IMR-90 (cell line): ENCODE measurements around the gene LRRC7. TPM values are rescaled to one million over a fixed set of nuclear protein-coding genes. Genes with fewer than 3 reads are reported as not detected.

Experiments
- ATAC-seq: fragments of 200-7000 bp; cut with Tn5 transposase; 2 replicates; pipeline ENCODE4 v1.9.1; 2020; ENCODE audit warnings: low read depth, mild to moderate bottlenecking, moderate library complexity
- BruUV-seq: library from RNA; stranded (reverse); fragments of 400-500 nt; replicated peaks from 2 replicates; lab custom pipeline; 2021; lab: Mats Ljungman, UMichigan
- CTCF ChIA-PET: fragments of 300-600 bp; formaldehyde crosslinking; extraction: SDS; loops from one replicate; lab custom pipeline; 2021; ENCODE audit warnings: antibody characterized with exemption; lab: Yijun Ruan, JAX
- POLR2A ChIA-PET: fragments of 300-600 bp; sonication (Branson Sonifier 250); formaldehyde crosslinking; loops from one replicate; lab custom pipeline; 2022; ENCODE audit warnings: antibody characterized with exemption; ENCODE audit not compliant: unreplicated experiment; lab: Charles Lee
- DNase-seq: peaks from one replicate; pipeline ENCODE4 v3.0.0; 2013
- H2AFZ ChIP-seq: replicated peaks from 2 replicates; pipeline ENCODE3; 2013; ENCODE audit warnings: low read length, mild to moderate bottlenecking; ENCODE audit not compliant: poor library complexity
- H2AK5ac ChIP-seq: 2 replicates; pipeline ENCODE4 v1.6.1; 2013; ENCODE audit warnings: low read depth, low read length, inconsistent platforms
- H2AK9ac ChIP-seq: replicated peaks from 2 replicates; pipeline ENCODE3; 2013; ENCODE audit warnings: mild to moderate bottlenecking, low read depth, low read length, moderate library complexity; ENCODE audit not compliant: poor library complexity
- H2BK120ac ChIP-seq: 2 replicates; pipeline ENCODE4 v1.6.1; 2013; ENCODE audit warnings: low read depth, low read length, inconsistent platforms
- H2BK15ac ChIP-seq: 3 replicates; pipeline ENCODE4 v1.6.1; 2013; ENCODE audit warnings: low read depth, low read length, inconsistent platforms
- H2BK20ac ChIP-seq: 2 replicates; pipeline ENCODE4 v1.6.1; 2013; ENCODE audit warnings: low read depth, mild to moderate bottlenecking, inconsistent platforms, low read length, moderate library complexity
- H2BK5ac ChIP-seq: 2 replicates; pipeline ENCODE4 v1.6.1; 2013; ENCODE audit warnings: mild to moderate bottlenecking, low read depth, low read length, inconsistent platforms; ENCODE audit not compliant: poor library complexity, severe bottlenecking
- H3K14ac ChIP-seq: replicated peaks from 2 replicates; pipeline ENCODE4 v1.6.1; 2013; ENCODE audit warnings: low read depth, low read length, inconsistent platforms
- H3K18ac ChIP-seq: 2 replicates; pipeline ENCODE4 v1.6.1; 2013; ENCODE audit warnings: low read depth, low read length, control low read depth
- H3K23ac ChIP-seq: 2 replicates; pipeline ENCODE4 v1.6.1; 2013; ENCODE audit warnings: low read depth, low read length, inconsistent platforms
- H3K27ac ChIP-seq: 2 replicates; pipeline ENCODE4 v1.5.1; 2013; ENCODE audit warnings: mild to moderate bottlenecking, control low read depth, low read length; ENCODE audit not compliant: insufficient read depth
- H3K27me3 ChIP-seq: 2 replicates; pipeline ENCODE4 v1.6.1; 2013; ENCODE audit warnings: low read length; ENCODE audit not compliant: control insufficient read depth, insufficient read depth
- H3K36me3 ChIP-seq: 2 replicates; pipeline ENCODE4 v1.6.1; 2013; ENCODE audit warnings: low read length, mixed read lengths; ENCODE audit not compliant: control insufficient read depth, insufficient read depth
- H3K4ac ChIP-seq: 2 replicates; pipeline ENCODE4 v1.6.1; 2013; ENCODE audit warnings: low read depth, low read length, inconsistent platforms
- H3K4me1 ChIP-seq: 2 replicates; pipeline ENCODE4 v1.6.1; 2013; ENCODE audit warnings: low read length, mixed read lengths; ENCODE audit not compliant: control insufficient read depth, insufficient read depth
- H3K4me2 ChIP-seq: 2 replicates; pipeline ENCODE4 v1.6.1; 2013; ENCODE audit warnings: low read depth, mild to moderate bottlenecking, control low read depth, low read length, moderate library complexity
- H3K4me3 ChIP-seq: 2 replicates; pipeline ENCODE4 v1.5.1; 2013; ENCODE audit warnings: low read depth, mild to moderate bottlenecking, control low read depth, low read length, moderate library complexity; ENCODE audit not compliant: insufficient read depth
- H3K56ac ChIP-seq: 2 replicates; pipeline ENCODE4 v1.6.1; 2013; ENCODE audit warnings: low read length, inconsistent platforms; ENCODE audit not compliant: insufficient read depth; ENCODE audit errors: extremely low read depth
- H3K79me1 ChIP-seq, 2 experiments: 2 replicates each; pipeline ENCODE4 v1.6.1; 2013; ENCODE audit warnings: low read length in 2 of 2, inconsistent platforms in 1 of 2, low read depth in 1 of 2
- H3K9ac ChIP-seq: 2 replicates; pipeline ENCODE4 v1.6.1; 2013; ENCODE audit warnings: low read depth, low read length, control low read depth
- H3K9me1 ChIP-seq: 2 replicates; pipeline ENCODE4 v1.6.1; 2013; ENCODE audit warnings: low read length, inconsistent platforms; ENCODE audit not compliant: insufficient read depth
- H3K9me3 ChIP-seq: 2 replicates; pipeline ENCODE4 v1.6.1; 2013; ENCODE audit warnings: low read length; ENCODE audit not compliant: control insufficient read depth, insufficient read depth
- H4K20me1 ChIP-seq: 2 replicates; pipeline ENCODE4 v1.6.1; 2013; ENCODE audit warnings: low read length, inconsistent platforms; ENCODE audit not compliant: insufficient read depth
- H4K5ac ChIP-seq: 2 replicates; pipeline ENCODE4 v1.6.1; 2013; ENCODE audit warnings: mild to moderate bottlenecking, low read depth, low read length, control low read depth
- H4K8ac ChIP-seq, 2 experiments: 2 replicates each; pipeline ENCODE4 v1.6.1; 2013; ENCODE audit warnings: low read depth in 2 of 2, low read length in 2 of 2, control low read depth in 1 of 2, inconsistent platforms in 1 of 2
- H4K91ac ChIP-seq: 2 replicates; pipeline ENCODE4 v1.6.1; 2013; ENCODE audit warnings: low read depth, low read length, inconsistent platforms; ENCODE audit not compliant: insufficient read depth
- BHLHE40 ChIP-seq: fragments of 150-350 bp; IDR thresholded peaks from 2 replicates; pipeline ENCODE4 v1.6.1; 2016; ENCODE audit warnings: mild to moderate bottlenecking, low read depth, low read length
- CEBPB ChIP-seq: IDR thresholded peaks from 2 replicates; pipeline ENCODE4 v1.6.1; 2012; ENCODE audit warnings: low read depth, low read length, improper control_type of control experiment
- CHD1 ChIP-seq: IDR thresholded peaks from 2 replicates; pipeline ENCODE4 v1.6.1; 2012; ENCODE audit warnings: low read depth, low read length, improper control_type of control experiment
- FOS ChIP-seq: fragments of 150-350 bp; IDR thresholded peaks from 2 replicates; pipeline ENCODE4 v1.6.1; 2016; ENCODE audit warnings: low read depth, low read length
- MAFK ChIP-seq: IDR thresholded peaks from 2 replicates; pipeline ENCODE4 v1.6.1; 2012; ENCODE audit warnings: low read depth, low read length, improper control_type of control experiment
- MAZ ChIP-seq: IDR thresholded peaks from 2 replicates; pipeline ENCODE4 v1.6.1; 2012; ENCODE audit warnings: low read depth, mild to moderate bottlenecking, low read length, improper control_type of control experiment, moderate library complexity, borderline replicate concordance
- MXI1 ChIP-seq: IDR thresholded peaks from 2 replicates; pipeline ENCODE4 v1.6.1; 2012; ENCODE audit warnings: low read depth, mild to moderate bottlenecking, low read length, moderate library complexity, borderline replicate concordance
- NFE2L2 ChIP-seq: fragments of 150-350 bp; IDR thresholded peaks from 2 replicates; pipeline ENCODE4 v1.6.1; 2016; ENCODE audit warnings: low read depth, mild to moderate bottlenecking, low read length
- POLR2A ChIP-seq: IDR thresholded peaks from 2 replicates; pipeline ENCODE4 v1.6.1; 2012; ENCODE audit warnings: mild to moderate bottlenecking, low read depth, low read length
- RAD21 ChIP-seq: IDR thresholded peaks from 2 replicates; pipeline ENCODE4 v1.6.1; 2012; ENCODE audit warnings: low read length, improper control_type of control experiment
- RCOR1 ChIP-seq: IDR thresholded peaks from 2 replicates; pipeline ENCODE4 v1.6.1; 2012; ENCODE audit warnings: mild to moderate bottlenecking, low read length, improper control_type of control experiment; ENCODE audit not compliant: insufficient replicate concordance
- RFX5 ChIP-seq: IDR thresholded peaks from 2 replicates; pipeline ENCODE4 v1.8.0; 2012; ENCODE audit warnings: low read depth, mild to moderate bottlenecking, low read length, moderate library complexity
- SMC3 ChIP-seq: fragments of 150-350 bp; IDR thresholded peaks from 2 replicates; pipeline ENCODE4 v1.6.1; 2016; ENCODE audit warnings: low read depth, mild to moderate bottlenecking, antibody characterized with exemption, low read length, moderate library complexity
- WGBS, 2 experiments: methylation state at CpG; one replicate each; pipeline versions ENCODE4 v1.1.5 to v1.1.7; 2013; ENCODE audit warnings: missing lambda C conversion rate in 2 of 2; ENCODE audit not compliant: insufficient read length in 1 of 2; ENCODE audit errors: extremely low coverage in 2 of 2; 5-methylcytosine and 5-hydroxymethylcytosine counted together
- dilution Hi-C: fragments of 300-500 bp; cut with HindIII; formaldehyde crosslinking; loops from one replicate; pipeline ENCODE4 v1.14.3; 2018; ENCODE audit warnings: low sequenced_read_pairs; ENCODE audit not compliant: unreplicated experiment
- in situ Hi-C: fragments of 300-500 bp; cut with MboI; formaldehyde crosslinking; loops from 3 replicates; pipeline ENCODE4 v1.14.3; 2019; ENCODE audit warnings: low sequenced_read_pairs, inconsistent platforms, mixed read lengths
- intact Hi-C: fragments of 100-400 bp; cut with micrococcal nuclease; formaldehyde crosslinking; loops from 2 replicates; pipeline ENCODE4 v1.10.0; 2022
- polyA plus RNA-seq, 3 experiments: library from polyadenylated mRNA; depleted of rRNA; stranded (reverse); fragments of >200 nt; gene quantifications; 2 replicates each; pipeline ENCODE4 v1.2.3, GENCODE V29; 2012; ENCODE audit warnings: low replicate concordance in 1 of 3
- total RNA-seq: library from RNA; depleted of rRNA; stranded (reverse); fragments of >200 nt; gene quantifications from 2 replicates; pipeline ENCODE4 v1.2.3, GENCODE V29; 2012
- TF ChIP-seq, protein P1 (sequence below): fragments of 150-350 bp; IDR thresholded peaks from 2 replicates; pipeline ENCODE4 v1.6.1; 2016; ENCODE audit warnings: low read depth, mild to moderate bottlenecking, low read length, moderate library complexity, borderline replicate concordance
- TF ChIP-seq, protein P2 (sequence below): fragments of 150-350 bp; IDR thresholded peaks from 2 replicates; pipeline ENCODE4 v1.6.1; 2017; ENCODE audit warnings: mild to moderate bottlenecking, antibody characterized with exemption, low read length, low read depth
- TF ChIP-seq, protein P3 (sequence below): conservative IDR thresholded peaks from 2 replicates; pipeline ENCODE4 v1.5.1; 2012; ENCODE audit warnings: mild to moderate bottlenecking, low read depth, low read length, improper control_type of control experiment

LRRC7 gene
- total and polyA plus RNA-seq, 2 of the 4 experiments (the other 2 are of a cell fraction), result under 0.01 to 0.02 TPM

DNA sequence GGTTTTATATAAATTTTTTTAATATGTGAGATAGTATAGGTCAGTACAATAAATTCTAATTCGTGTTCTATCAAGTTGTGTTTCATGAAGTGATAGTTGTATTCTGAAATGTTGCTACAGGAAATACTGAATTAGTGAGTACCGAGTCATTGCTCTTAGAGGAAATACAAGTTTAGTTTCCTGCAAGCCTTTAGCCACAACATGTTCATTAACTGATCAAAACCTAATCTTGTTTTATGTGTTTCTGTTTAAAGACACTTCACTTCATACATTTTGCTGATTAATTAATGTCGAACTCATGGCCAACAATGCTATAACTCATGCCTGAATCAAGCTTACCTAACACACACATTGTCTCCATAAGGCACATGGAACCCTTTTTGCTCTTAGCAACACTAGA lies 43.6 kb downstream of the LRRC7 start:
- no peaks in the 10 kb centered on the region for H3K9me1 ChIP-seq
- no peak overlapping the region for H2AK5ac ChIP-seq
- no peak overlapping the region for H4K8ac ChIP-seq
- no peaks in the 10 kb centered on the region for H3K36me3 ChIP-seq
- 100% methylated on average over 1 of the region's 3 CpGs; no CpG with 5 or more reads in 1 of the 2 experiments for WGBS, 2 experiments
- intact Hi-C loops (no loop called here), in situ Hi-C loops (no loop called here), dilution Hi-C loops (no loop called here)
- no peak overlapping the region for H2BK20ac ChIP-seq
- H3K27me3 ChIP-seq, result no peaks in the 10 kb centered on the region
- no peak overlapping the region for H3K27ac ChIP-seq
- H3K9me3 ChIP-seq, result no peaks in the 10 kb centered on the region
- no peak overlapping the region for H2AFZ ChIP-seq
- H3K4me3 ChIP-seq, result no peak overlapping the region
- H2BK120ac ChIP-seq, result no peak overlapping the region
- no peak overlapping the region for H2BK5ac ChIP-seq
- H2AK9ac ChIP-seq, result no peak overlapping the region
- H3K14ac ChIP-seq, result no peak overlapping the region
- H3K4me1 ChIP-seq, result no peaks in the 10 kb centered on the region
- H3K9ac ChIP-seq, result no peak overlapping the region
- H3K79me1 ChIP-seq, result no peaks in the 10 kb centered on the region
- POLR2A ChIA-PET, result no interaction called here
- no peak for TF ChIP-seq MAZ
- no peak for TF ChIP-seq CEBPB
- TF ChIP-seq RFX5, result no peak
- no peak for TF ChIP-seq RAD21
- TF ChIP-seq, protein P1, sequence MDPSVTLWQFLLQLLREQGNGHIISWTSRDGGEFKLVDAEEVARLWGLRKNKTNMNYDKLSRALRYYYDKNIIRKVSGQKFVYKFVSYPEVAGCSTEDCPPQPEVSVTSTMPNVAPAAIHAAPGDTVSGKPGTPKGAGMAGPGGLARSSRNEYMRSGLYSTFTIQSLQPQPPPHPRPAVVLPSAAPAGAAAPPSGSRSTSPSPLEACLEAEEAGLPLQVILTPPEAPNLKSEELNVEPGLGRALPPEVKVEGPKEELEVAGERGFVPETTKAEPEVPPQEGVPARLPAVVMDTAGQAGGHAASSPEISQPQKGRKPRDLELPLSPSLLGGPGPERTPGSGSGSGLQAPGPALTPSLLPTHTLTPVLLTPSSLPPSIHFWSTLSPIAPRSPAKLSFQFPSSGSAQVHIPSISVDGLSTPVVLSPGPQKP, result no peak
- TF ChIP-seq, protein P2, sequence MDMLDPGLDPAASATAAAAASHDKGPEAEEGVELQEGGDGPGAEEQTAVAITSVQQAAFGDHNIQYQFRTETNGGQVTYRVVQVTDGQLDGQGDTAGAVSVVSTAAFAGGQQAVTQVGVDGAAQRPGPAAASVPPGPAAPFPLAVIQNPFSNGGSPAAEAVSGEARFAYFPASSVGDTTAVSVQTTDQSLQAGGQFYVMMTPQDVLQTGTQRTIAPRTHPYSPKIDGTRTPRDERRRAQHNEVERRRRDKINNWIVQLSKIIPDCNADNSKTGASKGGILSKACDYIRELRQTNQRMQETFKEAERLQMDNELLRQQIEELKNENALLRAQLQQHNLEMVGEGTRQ, result no peak
- TF ChIP-seq CHD1, result no peak
- no peak for TF ChIP-seq MXI1
- TF ChIP-seq RCOR1, result no peak
- TF ChIP-seq POLR2A, result no peak
- TF ChIP-seq BHLHE40, result no peak
- TF ChIP-seq FOS, result no peak
- no peak for TF ChIP-seq NFE2L2
- no peak for TF ChIP-seq MAFK
- TF ChIP-seq, protein P3, sequence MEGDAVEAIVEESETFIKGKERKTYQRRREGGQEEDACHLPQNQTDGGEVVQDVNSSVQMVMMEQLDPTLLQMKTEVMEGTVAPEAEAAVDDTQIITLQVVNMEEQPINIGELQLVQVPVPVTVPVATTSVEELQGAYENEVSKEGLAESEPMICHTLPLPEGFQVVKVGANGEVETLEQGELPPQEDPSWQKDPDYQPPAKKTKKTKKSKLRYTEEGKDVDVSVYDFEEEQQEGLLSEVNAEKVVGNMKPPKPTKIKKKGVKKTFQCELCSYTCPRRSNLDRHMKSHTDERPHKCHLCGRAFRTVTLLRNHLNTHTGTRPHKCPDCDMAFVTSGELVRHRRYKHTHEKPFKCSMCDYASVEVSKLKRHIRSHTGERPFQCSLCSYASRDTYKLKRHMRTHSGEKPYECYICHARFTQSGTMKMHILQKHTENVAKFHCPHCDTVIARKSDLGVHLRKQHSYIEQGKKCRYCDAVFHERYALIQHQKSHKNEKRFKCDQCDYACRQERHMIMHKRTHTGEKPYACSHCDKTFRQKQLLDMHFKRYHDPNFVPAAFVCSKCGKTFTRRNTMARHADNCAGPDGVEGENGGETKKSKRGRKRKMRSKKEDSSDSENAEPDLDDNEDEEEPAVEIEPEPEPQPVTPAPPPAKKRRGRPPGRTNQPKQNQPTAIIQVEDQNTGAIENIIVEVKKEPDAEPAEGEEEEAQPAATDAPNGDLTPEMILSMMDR, result no peak
- no peak for TF ChIP-seq SMC3
- H4K91ac ChIP-seq, result no peak overlapping the region
- DNase-seq, result no peak
- no peak overlapping the region for H4K5ac ChIP-seq
- ATAC-seq, result no peak
- no peak overlapping the region for H3K4me2 ChIP-seq
- H2BK15ac ChIP-seq, result no peak overlapping the region
- no peak overlapping the region for H3K4ac ChIP-seq
- no peak overlapping the region for H3K23ac ChIP-seq
- no TSS peak for BruUV-seq
- CTCF ChIA-PET, result no interaction called here
- H4K20me1 ChIP-seq, result no peaks in the 10 kb centered on the region
- no peak overlapping the region for H3K56ac ChIP-seq
- H3K18ac ChIP-seq, result no peak overlapping the region
